NCI-H2227 (cell line): ENCODE measurements around the gene HS3ST3B1.

Experiments used
- DNase-seq: peaks from one replicate; lab custom pipeline; 2025; ENCODE audit not compliant: unreplicated experiment; lab: John Stamatoyannopoulos, UW

Gene HS3ST3B1

GRCh38 chr17:14300575-14301278 lies at the start of gene HS3ST3B1:
Gene HS3ST3B1 (plus strand): TSS chr17:14301081. CDS start chr17:14301519, 438 bp downstream.
- DNase-seq, result peak; percentile 77

- no peak for DNase-seq
These were observed 39.5 kb upstream of the HS3ST3B1 start for GRCh38 chr17:14261406-14261805.

DNA sequence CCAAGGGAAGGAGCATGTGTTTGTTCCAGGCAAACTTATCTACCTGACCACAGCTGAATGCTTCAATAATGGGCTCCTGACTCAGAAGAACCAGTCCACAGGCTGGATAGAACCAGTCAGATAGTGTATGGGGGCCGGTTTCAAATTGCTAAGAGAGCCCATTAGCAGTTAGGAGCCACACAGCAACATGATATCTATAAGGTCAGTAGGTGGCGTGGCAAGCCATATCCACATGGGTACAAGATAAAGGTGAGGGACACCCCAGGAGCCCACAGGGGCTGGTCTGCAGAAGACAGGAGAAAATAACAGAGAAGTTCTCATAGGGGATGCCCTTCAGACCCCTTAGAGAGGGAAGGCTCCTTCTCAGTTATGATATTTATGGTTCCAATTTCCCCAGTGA lies 32.6 kb upstream of the HS3ST3B1 start:
- no peak for DNase-seq

GRCh38 chr17:14269473-14269872 lies 31.4 kb upstream of the HS3ST3B1 start:
- no peak for DNase-seq

- DNase-seq, result no peak
These were observed 30.4 kb upstream of the HS3ST3B1 start for GRCh38 chr17:14270508-14270907.

DNA sequence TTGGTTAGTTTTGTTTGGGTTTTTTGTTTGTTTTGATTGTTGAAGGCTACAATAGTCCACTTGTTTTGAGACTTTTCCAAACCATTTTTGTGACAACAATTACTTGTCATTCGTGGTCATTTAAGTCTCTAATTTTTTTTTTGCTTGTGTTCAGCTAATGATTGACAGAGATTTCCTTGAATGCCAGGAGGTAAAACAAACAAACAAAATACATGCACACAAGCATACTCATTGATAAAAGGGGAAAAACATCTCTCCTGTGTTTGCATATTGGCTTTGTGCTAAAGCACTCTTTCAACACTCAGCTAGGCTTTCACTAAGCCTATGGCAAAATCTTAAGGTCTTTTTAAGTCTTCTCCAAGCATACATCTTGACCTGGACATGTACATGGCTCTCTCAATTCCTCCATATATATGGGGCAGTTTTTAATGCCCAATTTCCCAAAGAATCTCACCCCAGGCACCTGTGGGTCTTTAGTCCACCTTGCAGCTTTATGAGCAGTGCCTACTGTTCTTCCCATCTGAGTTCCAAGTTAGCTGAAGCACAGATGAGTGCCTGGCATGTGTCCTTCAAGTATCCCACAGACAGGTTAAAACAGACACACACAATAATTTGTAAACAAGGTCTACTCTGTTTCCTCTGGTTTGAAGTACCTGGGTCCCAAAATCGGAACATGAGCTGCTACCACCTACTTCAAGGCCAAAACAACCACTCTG lies 24.2 kb upstream of the HS3ST3B1 start:
- no peak for DNase-seq

DNA sequence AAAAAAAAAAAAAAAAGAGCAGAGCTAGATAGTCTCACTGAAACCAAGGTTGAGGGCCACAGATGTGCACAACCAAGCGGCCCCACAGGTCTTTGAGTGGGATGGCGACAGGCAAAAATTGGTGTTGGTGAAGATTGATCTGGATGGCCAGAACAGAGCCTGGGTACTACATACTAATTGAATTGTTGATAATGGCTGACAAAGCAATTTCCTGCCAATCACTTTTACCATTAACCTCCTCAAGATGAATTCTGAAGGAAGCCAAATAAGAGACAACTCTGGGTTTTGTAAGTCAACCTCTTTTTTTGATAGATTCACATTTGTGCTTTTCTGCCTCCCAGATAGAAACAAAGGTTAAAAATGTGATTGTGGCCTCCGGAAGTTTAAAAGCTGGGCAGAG lies 19.4 kb upstream of the HS3ST3B1 start:
- DNase-seq, result no peak

- DNase-seq, result no peak
These were observed 18.2 kb upstream of the HS3ST3B1 start for GRCh38 chr17:14282726-14283125.

DNA sequence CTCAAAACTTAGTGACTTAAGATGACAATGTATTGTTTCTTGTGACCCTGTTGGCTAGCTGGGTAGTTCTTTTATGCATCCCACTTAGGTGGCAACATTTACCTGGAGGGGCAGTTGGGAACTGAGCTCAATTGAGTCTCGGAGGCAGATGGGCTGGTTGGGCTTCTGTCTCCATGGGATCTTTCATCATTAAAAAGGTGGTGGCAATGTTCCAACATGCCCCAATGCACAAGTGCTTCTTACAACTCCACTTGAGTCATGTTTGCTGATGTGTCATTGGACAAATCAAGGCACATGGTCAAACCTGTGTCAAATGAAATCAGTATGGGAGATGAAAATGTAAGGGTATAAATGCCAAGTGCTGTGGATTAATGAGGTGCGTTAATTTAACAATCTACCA lies 11.7 kb upstream of the HS3ST3B1 start:
- no peak for DNase-seq

GRCh38 chr17:14294876-14295275 lies 6.0 kb upstream of the HS3ST3B1 start:
- DNase-seq, result no peak

- DNase-seq, result no peak
These were observed 5.2 kb upstream of the HS3ST3B1 start for GRCh38 chr17:14295676-14296075.

DNA sequence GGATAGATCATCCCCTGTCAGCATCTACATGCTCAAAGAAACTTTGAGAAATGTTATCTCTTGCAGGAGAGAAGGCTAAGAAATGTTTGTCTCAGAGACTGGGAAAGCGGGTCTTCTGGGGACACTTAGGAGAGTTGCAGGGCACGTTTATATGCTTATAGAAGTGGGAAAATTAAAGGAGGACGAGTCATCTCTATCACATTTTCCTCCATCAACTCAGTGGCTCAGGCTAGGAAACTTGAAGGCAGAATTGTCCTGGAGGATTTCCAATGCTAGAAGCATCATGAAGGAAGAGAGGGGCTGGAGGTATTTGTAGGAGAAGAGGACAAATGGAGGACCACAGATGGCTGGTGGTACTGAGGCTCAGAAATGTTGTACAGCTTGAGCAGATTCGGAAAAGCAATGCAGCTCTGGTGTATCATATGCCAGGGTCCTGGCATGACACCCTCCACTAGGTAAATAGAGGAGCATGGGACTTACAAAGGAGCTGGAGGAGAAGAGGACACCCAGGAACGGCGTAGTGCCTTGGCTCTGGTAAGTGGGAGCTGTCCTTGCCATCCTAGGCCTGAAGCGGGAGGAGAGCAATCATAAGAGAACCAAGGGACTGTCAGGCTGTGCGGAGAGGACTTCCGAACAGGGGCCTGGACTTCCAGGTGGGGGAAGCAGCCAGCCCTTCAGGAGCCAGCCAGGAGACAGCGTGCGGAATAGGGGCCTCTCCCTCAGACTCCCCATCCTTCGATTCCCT lies 4.5 kb upstream of the HS3ST3B1 start:
- no peak for DNase-seq

GRCh38 chr17:14297161-14297851 lies 3.6 kb upstream of the HS3ST3B1 start:
- no peak for DNase-seq

GRCh38 chr17:14298221-14298946 lies 2.5 kb upstream of the HS3ST3B1 start:
- no peak for DNase-seq

GRCh38 chr17:14298947-14299279 lies 2.0 kb upstream of the HS3ST3B1 start:
- no peak for DNase-seq

DNA sequence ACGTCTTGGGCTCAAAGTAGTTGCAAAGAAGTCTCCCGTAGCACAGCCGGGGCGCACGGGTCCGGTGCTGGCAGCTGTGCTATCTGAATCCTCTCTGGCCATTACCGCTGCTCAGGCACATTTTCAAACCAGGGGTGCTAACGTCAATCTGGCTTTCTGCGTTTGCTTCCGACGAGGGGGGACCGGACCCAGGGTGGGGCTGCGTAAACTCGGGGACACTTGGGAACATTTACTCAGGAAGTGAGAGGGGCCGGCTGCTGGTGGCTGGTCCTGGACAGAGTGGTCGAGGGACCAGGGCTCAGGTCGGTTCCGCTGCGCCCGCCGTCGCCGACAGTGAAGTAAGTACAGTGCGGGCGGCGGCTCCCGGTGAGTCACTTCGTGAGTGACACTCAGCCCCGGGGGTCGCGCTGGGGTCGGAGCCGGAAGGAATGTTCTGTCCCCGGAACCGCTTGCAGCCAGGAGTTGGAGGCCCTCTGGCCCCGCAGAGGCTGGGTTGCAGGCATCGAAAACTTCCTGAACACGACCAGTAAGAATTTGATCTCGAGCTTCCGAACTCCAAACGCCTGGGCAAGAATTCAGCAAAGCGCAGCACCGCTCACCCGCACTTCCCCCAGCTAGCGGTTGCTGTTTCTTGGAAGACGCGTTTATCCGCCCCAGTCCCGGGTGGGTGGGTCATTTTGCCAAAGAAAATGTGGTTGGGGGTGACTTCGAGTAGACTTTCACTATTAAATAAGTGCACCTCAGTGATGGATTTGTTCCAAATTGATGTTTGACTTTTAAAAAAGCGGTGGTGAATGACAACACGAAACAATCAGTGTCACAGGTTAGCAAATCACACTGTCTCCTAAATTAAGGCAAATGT lies 1.4 kb upstream of the HS3ST3B1 start:
- DNase-seq, result no peak

- no peak for DNase-seq
These were observed 604 bp downstream of the HS3ST3B1 start for GRCh38 chr17:14301279-14302090.

DNA sequence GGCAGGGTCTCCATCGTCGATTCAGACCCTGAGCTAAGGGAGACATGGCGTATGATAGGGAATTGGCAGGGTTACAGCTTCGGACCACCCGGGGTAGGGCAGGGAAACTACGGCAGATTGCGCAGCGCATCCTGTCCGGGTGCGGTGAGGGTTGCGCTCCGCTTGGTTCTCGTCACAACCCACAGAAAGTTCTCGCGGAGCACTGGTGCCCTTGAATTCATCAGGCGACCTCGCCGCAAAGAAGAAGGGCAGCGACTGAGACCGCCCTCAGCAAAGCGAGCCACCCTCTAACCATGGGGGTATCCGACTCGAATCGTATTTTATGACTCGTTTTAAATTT lies 1.2 kb downstream of the HS3ST3B1 start:
- no peak for DNase-seq

DNA sequence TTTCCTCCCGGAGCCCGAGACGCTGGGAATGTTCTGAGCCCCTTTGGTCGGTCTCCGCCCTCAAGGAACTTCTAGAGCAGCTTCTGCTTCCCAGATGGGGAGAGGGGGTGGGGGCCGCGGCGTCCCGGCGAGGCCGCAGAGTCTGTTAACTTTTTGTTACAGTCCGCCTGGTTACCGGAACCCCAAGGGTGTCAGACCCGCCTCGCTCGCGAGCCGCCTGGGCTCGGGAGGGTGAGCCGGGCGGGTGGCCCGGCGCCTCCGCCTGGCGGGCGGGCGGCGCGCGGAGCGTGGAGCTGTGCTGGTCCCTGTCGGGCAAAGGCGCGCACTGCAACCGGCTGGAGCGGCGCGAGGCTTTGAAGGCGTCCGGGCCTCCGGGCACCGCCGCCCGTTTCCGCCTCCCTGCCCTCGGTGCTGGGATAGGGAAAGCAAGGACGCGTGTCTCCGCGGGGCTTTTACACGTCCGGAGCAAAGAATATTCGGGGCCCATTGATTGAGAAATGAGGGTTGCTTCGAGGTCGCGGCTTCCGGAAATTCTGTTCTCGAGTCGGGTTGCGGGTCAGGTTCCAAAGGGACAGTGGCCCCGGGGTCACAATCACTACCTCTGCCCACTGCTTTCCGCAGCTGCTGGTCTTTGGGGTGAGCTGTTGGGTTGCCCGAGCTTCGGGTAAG lies 1.7 kb downstream of the HS3ST3B1 start:
- DNase-seq, result peak; percentile 57
